ENCODE measurements around the gene OR4F6. TPM values are rescaled to one million over a fixed set of nuclear protein-coding genes. Genes with fewer than 3 reads are reported as not detected.
"Not testable (repeated sequence)": the region's sequence is repeated elsewhere in the genome, so short reads cannot be mapped to it uniquely, and the experiment has no call there.

Gene OR4F6
- total RNA-seq (not detected), polyA plus RNA-seq (not detected)
- long read RNA-seq, donor 1: 0 reads
- long read RNA-seq, donor 2: 0 reads
- long read RNA-seq, donor 3: 0 reads
- long read RNA-seq, donor 4: 0 reads
- long read RNA-seq, donor 5: 0 reads
- long read RNA-seq, donor 6: 0 reads
- long read RNA-seq, donor 7: 0 reads
- long read RNA-seq, donor 8: 0 reads
- long read RNA-seq, donor 9: 0 reads
- long read RNA-seq, donor 10: 0 reads

- Histone ChIP-seq H3K4me3 (ENCODE audit: low read length in 2 of 2) (no peak within 1 kb of the TSS), H3K27ac (ENCODE audit: low read depth in 1 of 2, low read length in 1 of 2) (no peak within 1 kb of the TSS), H3K9me3 (ENCODE audit: control insufficient read depth in 2 of 2, insufficient read depth in 1 of 2, low read length in 1 of 2) (no peaks in the 10 kb centered on the region), H3K36me3 (ENCODE audit: control insufficient read depth in 2 of 2, insufficient read depth in 2 of 2, low read length in 1 of 2) (no peaks in the 10 kb centered on the region), H3K4me1 (ENCODE audit: control insufficient read depth in 2 of 2, insufficient read depth in 2 of 2, low read length in 2 of 2) (no peaks in the 10 kb centered on the region), H3K27me3 (ENCODE audit: control insufficient read depth in 2 of 2, insufficient read depth in 1 of 2, low read length in 1 of 2) (no peaks in the 10 kb centered on the region)
- WGBS: 94% methylated on average over 2 of the region's 2 CpGs
- no peak for DNase-seq (ENCODE audit: low read depth in 6 of 9, low spot score in 9 of 9)
These were observed at the start of gene OR4F6 for GRCh38 chr15:101803209-101803608. TSS of gene OR4F6 (plus strand) at chr15:101803509. CDS start at chr15:101805720, 2,211 bp downstream.

GRCh38 chr15:101764669-101765339, 38.5 kb upstream of the OR4F6 start:
- H3K27ac ChIP-seq (ENCODE audit: low read depth in 1 of 2, low read length in 1 of 2); DNase-seq (ENCODE audit: low read depth in 6 of 9, low spot score in 9 of 9): not testable (repeated sequence)

GRCh38 chr15:101765340-101765671, 38.0 kb upstream of the OR4F6 start:
- H3K27ac ChIP-seq (ENCODE audit: low read depth in 1 of 2, low read length in 1 of 2); H3K4me3 ChIP-seq (ENCODE audit: low read length in 2 of 2); H3K4me1 ChIP-seq (ENCODE audit: control insufficient read depth in 2 of 2, insufficient read depth in 2 of 2, low read length in 2 of 2); H3K9me3 ChIP-seq (ENCODE audit: control insufficient read depth in 2 of 2, insufficient read depth in 1 of 2, low read length in 1 of 2); H3K27me3 ChIP-seq (ENCODE audit: control insufficient read depth in 2 of 2, insufficient read depth in 1 of 2, low read length in 1 of 2); H3K36me3 ChIP-seq (ENCODE audit: control insufficient read depth in 2 of 2, insufficient read depth in 2 of 2, low read length in 1 of 2); DNase-seq (ENCODE audit: low read depth in 6 of 9, low spot score in 9 of 9): not testable (repeated sequence)
- WGBS: 97% methylated on average over 7 of the region's 7 CpGs

More at GRCh38 chr15:101764669-101765339, 38.5 kb upstream of the OR4F6 start:
- H3K4me3 ChIP-seq (ENCODE audit: low read length in 2 of 2); H3K4me1 ChIP-seq (ENCODE audit: control insufficient read depth in 2 of 2, insufficient read depth in 2 of 2, low read length in 2 of 2); H3K9me3 ChIP-seq (ENCODE audit: control insufficient read depth in 2 of 2, insufficient read depth in 1 of 2, low read length in 1 of 2); H3K27me3 ChIP-seq (ENCODE audit: control insufficient read depth in 2 of 2, insufficient read depth in 1 of 2, low read length in 1 of 2); H3K36me3 ChIP-seq (ENCODE audit: control insufficient read depth in 2 of 2, insufficient read depth in 2 of 2, low read length in 1 of 2): not testable (repeated sequence)
- WGBS: 94% methylated on average over 22 of the region's 23 CpGs

- Histone ChIP-seq H3K36me3 (ENCODE audit: control insufficient read depth in 2 of 2, insufficient read depth in 2 of 2, low read length in 1 of 2) (peaks cover 0 to 3% of the 10 kb centered on the region in 2 donors), H3K27ac (ENCODE audit: low read depth in 1 of 2, low read length in 1 of 2) (no peak overlapping the region), H3K9me3 (ENCODE audit: control insufficient read depth in 2 of 2, insufficient read depth in 1 of 2, low read length in 1 of 2) (peaks cover 2 to 9% of the 10 kb centered on the region in 2 donors), H3K27me3 (ENCODE audit: control insufficient read depth in 2 of 2, insufficient read depth in 1 of 2, low read length in 1 of 2) (no peaks in the 10 kb centered on the region), H3K4me1 (ENCODE audit: control insufficient read depth in 2 of 2, insufficient read depth in 2 of 2, low read length in 2 of 2) (no peaks in the 10 kb centered on the region), H3K4me3 (ENCODE audit: low read length in 2 of 2) (no peak overlapping the region)
- no peak for DNase-seq (ENCODE audit: low read depth in 6 of 9, low spot score in 9 of 9)
- 95% methylated on average over 15 of the region's 15 CpGs for WGBS
These were observed 37.4 kb upstream of the OR4F6 start for GRCh38 chr15:101765772-101766456.

- not testable (repeated sequence) for DNase-seq (ENCODE audit: low read depth in 6 of 9, low spot score in 9 of 9); H3K27me3 ChIP-seq (ENCODE audit: control insufficient read depth in 2 of 2, insufficient read depth in 1 of 2, low read length in 1 of 2); H3K4me1 ChIP-seq (ENCODE audit: control insufficient read depth in 2 of 2, insufficient read depth in 2 of 2, low read length in 2 of 2); H3K9me3 ChIP-seq (ENCODE audit: control insufficient read depth in 2 of 2, insufficient read depth in 1 of 2, low read length in 1 of 2); H3K4me3 ChIP-seq (ENCODE audit: low read length in 2 of 2); H3K36me3 ChIP-seq (ENCODE audit: control insufficient read depth in 2 of 2, insufficient read depth in 2 of 2, low read length in 1 of 2); H3K27ac ChIP-seq (ENCODE audit: low read depth in 1 of 2, low read length in 1 of 2)
- WGBS: 92% methylated on average over 8 of the region's 11 CpGs
These were observed 36.1 kb upstream of the OR4F6 start for GRCh38 chr15:101767083-101767640.

- Histone ChIP-seq H3K27me3 (ENCODE audit: control insufficient read depth in 2 of 2, insufficient read depth in 1 of 2, low read length in 1 of 2) (no peaks in the 10 kb centered on the region), H3K9me3 (ENCODE audit: control insufficient read depth in 2 of 2, insufficient read depth in 1 of 2, low read length in 1 of 2) (no peaks in the 10 kb centered on the region), H3K27ac (ENCODE audit: low read depth in 1 of 2, low read length in 1 of 2) (no peak overlapping the region), H3K4me3 (ENCODE audit: low read length in 2 of 2) (no peak overlapping the region), H3K36me3 (ENCODE audit: control insufficient read depth in 2 of 2, insufficient read depth in 2 of 2, low read length in 1 of 2) (peaks cover 0 to 5% of the 10 kb centered on the region in 2 donors), H3K4me1 (ENCODE audit: control insufficient read depth in 2 of 2, insufficient read depth in 2 of 2, low read length in 2 of 2) (no peaks in the 10 kb centered on the region)
- WGBS: 98% methylated on average over 8 of the region's 8 CpGs
- no peak for DNase-seq (ENCODE audit: low read depth in 6 of 9, low spot score in 9 of 9)
These were observed 30.4 kb upstream of the OR4F6 start for GRCh38 chr15:101772921-101773320.

- DNase-seq (ENCODE audit: low read depth in 6 of 9, low spot score in 9 of 9): peak in 3 of 9 donors; percentile 5 to 15 (median 11)
- no peaks in the 10 kb centered on the region for H3K9me3 ChIP-seq (ENCODE audit: control insufficient read depth in 2 of 2, insufficient read depth in 1 of 2, low read length in 1 of 2)
- 89% methylated on average over 7 of the region's 7 CpGs for WGBS
- no peak overlapping the region for H3K4me3 ChIP-seq (ENCODE audit: low read length in 2 of 2)
- H3K27me3 ChIP-seq (ENCODE audit: control insufficient read depth in 2 of 2, insufficient read depth in 1 of 2, low read length in 1 of 2): no peaks in the 10 kb centered on the region
- peaks cover 0 to 5% of the 10 kb centered on the region in 2 donors for H3K36me3 ChIP-seq (ENCODE audit: control insufficient read depth in 2 of 2, insufficient read depth in 2 of 2, low read length in 1 of 2)
- no peaks in the 10 kb centered on the region for H3K4me1 ChIP-seq (ENCODE audit: control insufficient read depth in 2 of 2, insufficient read depth in 2 of 2, low read length in 2 of 2)
- H3K27ac ChIP-seq (ENCODE audit: low read depth in 1 of 2, low read length in 1 of 2): no peak overlapping the region
These were observed 29.7 kb upstream of the OR4F6 start for GRCh38 chr15:101773496-101774100.

- Histone ChIP-seq H3K27ac (ENCODE audit: low read depth in 1 of 2, low read length in 1 of 2) (no peak overlapping the region), H3K27me3 (ENCODE audit: control insufficient read depth in 2 of 2, insufficient read depth in 1 of 2, low read length in 1 of 2) (no peaks in the 10 kb centered on the region), H3K4me1 (ENCODE audit: control insufficient read depth in 2 of 2, insufficient read depth in 2 of 2, low read length in 2 of 2) (no peaks in the 10 kb centered on the region), H3K9me3 (ENCODE audit: control insufficient read depth in 2 of 2, insufficient read depth in 1 of 2, low read length in 1 of 2) (no peaks in the 10 kb centered on the region), H3K4me3 (ENCODE audit: low read length in 2 of 2) (no peak overlapping the region), H3K36me3 (ENCODE audit: control insufficient read depth in 2 of 2, insufficient read depth in 2 of 2, low read length in 1 of 2) (peaks cover 0 to 5% of the 10 kb centered on the region in 2 donors)
- no peak for DNase-seq (ENCODE audit: low read depth in 6 of 9, low spot score in 9 of 9)
- 97% methylated on average over 10 of the region's 10 CpGs for WGBS
These were observed 28.2 kb upstream of the OR4F6 start for GRCh38 chr15:101775136-101775535.

- H3K4me3 ChIP-seq (ENCODE audit: low read length in 2 of 2); H3K36me3 ChIP-seq (ENCODE audit: control insufficient read depth in 2 of 2, insufficient read depth in 2 of 2, low read length in 1 of 2); H3K9me3 ChIP-seq (ENCODE audit: control insufficient read depth in 2 of 2, insufficient read depth in 1 of 2, low read length in 1 of 2); H3K27me3 ChIP-seq (ENCODE audit: control insufficient read depth in 2 of 2, insufficient read depth in 1 of 2, low read length in 1 of 2); H3K4me1 ChIP-seq (ENCODE audit: control insufficient read depth in 2 of 2, insufficient read depth in 2 of 2, low read length in 2 of 2); DNase-seq (ENCODE audit: low read depth in 6 of 9, low spot score in 9 of 9); H3K27ac ChIP-seq (ENCODE audit: low read depth in 1 of 2, low read length in 1 of 2): not testable (repeated sequence)
- 97% methylated on average over 10 of the region's 10 CpGs for WGBS
These were observed 24.7 kb upstream of the OR4F6 start for GRCh38 chr15:101778576-101778975.
